Measurements from ENCODE around the gene PRPF40A. TPM values are rescaled to one million over a fixed set of nuclear protein-coding genes. Genes with fewer than 3 reads are reported as not detected.

The PRPF40A gene
- total and polyA plus RNA-seq, 2 experiments from 2014 or later = 101 to 125 TPM

DNA sequence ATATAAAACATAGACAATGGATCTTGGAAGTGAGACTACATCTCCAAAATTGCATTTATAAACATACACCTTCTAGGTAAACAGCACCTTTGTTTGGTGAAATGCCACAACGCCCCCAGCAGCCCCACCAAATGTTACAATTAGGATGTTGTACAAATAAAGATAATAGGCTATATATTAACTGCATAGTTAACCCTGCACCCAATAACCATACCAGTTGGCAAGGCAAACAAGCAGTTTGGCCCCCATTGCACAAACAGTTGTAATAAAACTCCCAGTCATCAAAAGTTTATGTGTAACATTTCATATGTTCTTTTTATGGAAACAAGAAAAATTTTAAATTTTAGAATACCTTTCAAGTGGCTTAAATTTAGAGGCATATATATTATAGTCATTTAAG lies 67.3 kb downstream of the PRPF40A start:
- Histone ChIP-seq H2AFZ (no peak overlapping the region), H3K27ac (no peak overlapping the region), H3K4me1 (ENCODE audit: insufficient read depth) (no peaks in the 10 kb centered on the region), H3K27me3 (no peaks in the 10 kb centered on the region), H3K36me3 (replicated peaks; ENCODE audit: insufficient read depth, low read depth) (no peaks in the 10 kb centered on the region), H3K4me3 (no peak overlapping the region), H3K9me3 (ENCODE audit: low read depth) (no peaks in the 10 kb centered on the region), H3K79me2 (no peaks in the 10 kb centered on the region), H3K9me2 (replicated peaks; ENCODE audit: insufficient read depth) (no peaks in the 10 kb centered on the region), H4K20me1 (ENCODE audit: insufficient read depth, poor library complexity, severe bottlenecking) (no peaks in the 10 kb centered on the region), H3K4me2 (no peak overlapping the region)
- 54% methylated on average over 1 of the region's 1 CpG for WGBS (ENCODE audit: low lambda C conversion rate, missing lambda C conversion rate)
- TF ChIP-seq EZH2 (IDR thresholded peaks at IDR 0.05; ENCODE audit: borderline replicate concordance) = no peak
- no peak for TF ChIP-seq CTCF (IDR thresholded peaks at IDR 0.05; ENCODE audit: poor library complexity)
- no peak for TF ChIP-seq EZH2phosphoT487 (IDR thresholded peaks at IDR 0.05; ENCODE audit: low read depth, severe bottlenecking, unreplicated experiment)
- no peak for DNase-seq (ENCODE audit: low spot score)

DNA sequence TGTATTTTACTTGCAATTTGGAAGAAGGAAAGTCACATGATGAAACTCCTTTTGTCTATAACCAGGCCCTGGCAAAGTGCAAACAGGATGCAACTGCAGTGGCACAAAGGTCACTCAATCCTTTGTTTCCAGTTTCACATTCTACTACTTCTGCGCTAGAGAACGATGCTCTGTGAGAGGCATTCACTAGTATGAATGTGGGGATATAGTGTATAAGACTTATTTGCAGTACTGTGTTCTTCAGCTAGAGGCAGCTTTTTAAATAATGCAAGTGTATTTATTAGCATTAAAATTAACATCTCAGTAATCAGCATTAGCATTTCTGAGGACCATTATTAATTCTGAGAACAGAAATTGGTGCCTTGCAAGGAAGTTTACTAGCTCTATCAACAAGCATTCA lies 68.9 kb downstream of the PRPF40A start:
- no peaks in the 10 kb centered on the region for H3K9me2 ChIP-seq (replicated peaks; ENCODE audit: insufficient read depth)
- no peak overlapping the region for H3K4me3 ChIP-seq
- DNase-seq (ENCODE audit: low spot score) = no peak
- H3K27me3 ChIP-seq = no peaks in the 10 kb centered on the region
- H3K27ac ChIP-seq = peak overlapping the region; percentile 7
- no peak overlapping the region for H3K4me2 ChIP-seq
- H3K36me3 ChIP-seq (replicated peaks; ENCODE audit: insufficient read depth, low read depth) = no peaks in the 10 kb centered on the region
- H2AFZ ChIP-seq = no peak overlapping the region
- TF ChIP-seq CTCF (IDR thresholded peaks at IDR 0.05; ENCODE audit: poor library complexity) = peak; percentile 21
- no peak for TF ChIP-seq EZH2phosphoT487 (IDR thresholded peaks at IDR 0.05; ENCODE audit: low read depth, severe bottlenecking, unreplicated experiment)
- TF ChIP-seq EZH2 (IDR thresholded peaks at IDR 0.05; ENCODE audit: borderline replicate concordance) = no peak
- no peaks in the 10 kb centered on the region for H3K9me3 ChIP-seq (ENCODE audit: low read depth)
- no peaks in the 10 kb centered on the region for H4K20me1 ChIP-seq (ENCODE audit: insufficient read depth, poor library complexity, severe bottlenecking)
- H3K4me1 ChIP-seq (ENCODE audit: insufficient read depth) = no peaks in the 10 kb centered on the region
- 39% methylated on average over 2 of the region's 2 CpGs for WGBS (ENCODE audit: low lambda C conversion rate, missing lambda C conversion rate)
- no peaks in the 10 kb centered on the region for H3K79me2 ChIP-seq

GRCh38 chr2:152647552-152647951 lies 69.7 kb downstream of the PRPF40A start:
- Histone ChIP-seq H3K79me2 (no peaks in the 10 kb centered on the region), H3K4me1 (ENCODE audit: insufficient read depth) (no peaks in the 10 kb centered on the region), H4K20me1 (ENCODE audit: insufficient read depth, poor library complexity, severe bottlenecking) (no peaks in the 10 kb centered on the region), H3K27me3 (no peaks in the 10 kb centered on the region), H2AFZ (no peak overlapping the region), H3K27ac (peak overlapping the region; percentile 7), H3K9me2 (replicated peaks; ENCODE audit: insufficient read depth) (no peaks in the 10 kb centered on the region), H3K4me3 (no peak overlapping the region), H3K4me2 (no peak overlapping the region), H3K36me3 (replicated peaks; ENCODE audit: insufficient read depth, low read depth) (no peaks in the 10 kb centered on the region), H3K9me3 (ENCODE audit: low read depth) (no peaks in the 10 kb centered on the region)
- DNase-seq (ENCODE audit: low spot score) = peak; percentile 30
- TF ChIP-seq CTCF (IDR thresholded peaks at IDR 0.05; ENCODE audit: poor library complexity) = no peak
- TF ChIP-seq EZH2phosphoT487 (IDR thresholded peaks at IDR 0.05; ENCODE audit: low read depth, severe bottlenecking, unreplicated experiment) = no peak
- no peak for TF ChIP-seq EZH2 (IDR thresholded peaks at IDR 0.05; ENCODE audit: borderline replicate concordance)
- 82% methylated on average over 9 of the region's 9 CpGs for WGBS (ENCODE audit: low lambda C conversion rate, missing lambda C conversion rate)

DNA sequence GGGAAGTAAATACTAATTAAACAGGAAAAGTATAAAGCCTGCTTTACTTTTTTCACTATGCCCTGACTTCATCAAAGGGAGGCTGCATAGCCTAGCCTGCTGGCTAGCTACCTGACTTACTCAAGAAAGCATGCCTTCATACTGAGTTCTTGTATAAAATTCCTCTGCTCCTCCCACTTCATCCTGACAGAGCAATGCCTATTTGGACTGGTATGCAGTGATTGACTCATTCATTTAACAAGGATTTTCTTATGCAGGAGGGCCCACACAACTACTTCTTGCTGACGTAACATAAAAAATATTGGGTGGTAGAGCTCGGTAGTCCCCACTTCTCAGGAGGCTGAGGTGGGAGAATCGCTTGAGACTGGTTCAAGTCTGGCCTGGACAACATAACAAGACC lies 70.5 kb downstream of the PRPF40A start:
- Histone ChIP-seq H3K27ac (peak overlapping the region; percentile 7), H3K36me3 (replicated peaks; ENCODE audit: insufficient read depth, low read depth) (no peaks in the 10 kb centered on the region), H3K4me3 (no peak overlapping the region), H3K4me1 (ENCODE audit: insufficient read depth) (no peaks in the 10 kb centered on the region), H3K27me3 (no peaks in the 10 kb centered on the region), H2AFZ (no peak overlapping the region), H4K20me1 (ENCODE audit: insufficient read depth, poor library complexity, severe bottlenecking) (no peaks in the 10 kb centered on the region), H3K79me2 (no peaks in the 10 kb centered on the region), H3K4me2 (no peak overlapping the region), H3K9me3 (ENCODE audit: low read depth) (no peaks in the 10 kb centered on the region), H3K9me2 (replicated peaks; ENCODE audit: insufficient read depth) (no peaks in the 10 kb centered on the region)
- no peak for TF ChIP-seq EZH2 (IDR thresholded peaks at IDR 0.05; ENCODE audit: borderline replicate concordance)
- no peak for TF ChIP-seq CTCF (IDR thresholded peaks at IDR 0.05; ENCODE audit: poor library complexity)
- TF ChIP-seq EZH2phosphoT487 (IDR thresholded peaks at IDR 0.05; ENCODE audit: low read depth, severe bottlenecking, unreplicated experiment) = no peak
- 79% methylated on average over 3 of the region's 3 CpGs for WGBS (ENCODE audit: low lambda C conversion rate, missing lambda C conversion rate)
- DNase-seq (ENCODE audit: low spot score) = peak; percentile 46
